ENCODE results near the gene INS. TPM values are rescaled to one million over a fixed set of nuclear protein-coding genes. Genes with fewer than 3 reads are reported as not detected.
A peak's percentile ranks its signal among the peaks of the same experiment; 100 is the strongest.

INS gene
- total and polyA plus RNA-seq, 3 donors from 2014 or later: not detected

GRCh38 chr11:2148595-2148994 lies 12.4 kb downstream of the INS start:
- Histone ChIP-seq H3K27me3 (no peaks in the 10 kb centered on the region), H3K9me3 (no peaks in the 10 kb centered on the region), H3K36me3 (ENCODE audit: low read depth, missing control alignments) (no peaks in the 10 kb centered on the region), H3K4me1 (peaks cover 9% of the 10 kb centered on the region), H3K4me3 (no peak overlapping the region), H3K27ac (no peak overlapping the region)
- intact Hi-C loops (cut with DNase I; ENCODE audit: low total_unique reads): no loop called here
- DNase-seq: no peak
- TF ChIP-seq POLR2A (IDR thresholded peaks at IDR 0.05): no peak
- TF ChIP-seq CTCF (IDR thresholded peaks at IDR 0.05): no peak
- WGBS, 2 donors: 70 to 72% methylated on average over 5 of the region's 5 CpGs

GRCh38 chr11:2147391-2147790 lies 13.6 kb downstream of the INS start:
- H3K27ac ChIP-seq: no peak overlapping the region
- DNase-seq: no peak
- H3K27me3 ChIP-seq: no peaks in the 10 kb centered on the region
- peaks cover 9% of the 10 kb centered on the region for H3K4me1 ChIP-seq
- no peaks in the 10 kb centered on the region for H3K9me3 ChIP-seq
- 71 to 80% methylated on average over 1 to 11 of the region's 11 CpGs for WGBS, 2 donors
- TF ChIP-seq CTCF (IDR thresholded peaks at IDR 0.05): no peak
- TF ChIP-seq POLR2A (IDR thresholded peaks at IDR 0.05): no peak
- no peak overlapping the region for H3K4me3 ChIP-seq
- intact Hi-C loops (cut with DNase I; ENCODE audit: low total_unique reads): no loop called here
- H3K36me3 ChIP-seq (ENCODE audit: low read depth, missing control alignments): no peaks in the 10 kb centered on the region

GRCh38 chr11:2146051-2146450 lies 15.0 kb downstream of the INS start:
- no peaks in the 10 kb centered on the region for H3K27me3 ChIP-seq
- intact Hi-C loops (cut with DNase I; ENCODE audit: low total_unique reads): no loop called here
- no peak overlapping the region for H3K27ac ChIP-seq
- H3K9me3 ChIP-seq: no peaks in the 10 kb centered on the region
- no peak overlapping the region for H3K4me3 ChIP-seq
- TF ChIP-seq CTCF (IDR thresholded peaks at IDR 0.05): no peak
- peaks cover 6% of the 10 kb centered on the region for H3K4me1 ChIP-seq
- no peak for DNase-seq
- 75% methylated on average over 15 to 19 of the region's 19 CpGs for WGBS, 2 donors
- no peaks in the 10 kb centered on the region for H3K36me3 ChIP-seq (ENCODE audit: low read depth, missing control alignments)

- no peak overlapping the region for H3K27ac ChIP-seq
- DNase-seq: no peak
- intact Hi-C loops (cut with DNase I; ENCODE audit: low total_unique reads): no loop called here
- H3K4me1 ChIP-seq: peaks cover 6% of the 10 kb centered on the region
- H3K4me3 ChIP-seq: peak overlapping the region in 1 of 2 donors; percentile 27
- no peaks in the 10 kb centered on the region for H3K36me3 ChIP-seq (ENCODE audit: low read depth, missing control alignments)
- no peak for TF ChIP-seq CTCF (IDR thresholded peaks at IDR 0.05)
- no peak for TF ChIP-seq POLR2A (IDR thresholded peaks at IDR 0.05)
- no peaks in the 10 kb centered on the region for H3K27me3 ChIP-seq
- H3K9me3 ChIP-seq: no peaks in the 10 kb centered on the region
- WGBS, 2 donors: 23 to 25% methylated on average over 17 to 18 of the region's 18 CpGs
Observed at GRCh38 chr11:2144544-2145248, 16.3 kb downstream of the INS start.
